ENCODE measurements around the gene RPP40.
"Not testable (repeated sequence)": the region's sequence is repeated elsewhere in the genome, so short reads cannot be mapped to it uniquely, and the experiment has no call there.

The RPP40 gene

GRCh38 chr6:5014072-5014561 lies 10.3 kb upstream of the RPP40 start:
- DNase-seq (ENCODE audit: low read depth), result no peak

GRCh38 chr6:5012519-5012918 lies 8.7 kb upstream of the RPP40 start:
- DNase-seq (ENCODE audit: low read depth), result no peak

GRCh38 chr6:5011346-5011745 lies 7.5 kb upstream of the RPP40 start:
- no peak for DNase-seq (ENCODE audit: low read depth)

GRCh38 chr6:5007531-5007930 lies 3.7 kb upstream of the RPP40 start:
- DNase-seq (ENCODE audit: low read depth), result no peak

- no peak for DNase-seq (ENCODE audit: low read depth)
Measured at GRCh38 chr6:5006222-5006621, 2.4 kb upstream of the RPP40 start.

- DNase-seq (ENCODE audit: low read depth), result not testable (repeated sequence)
Measured at GRCh38 chr6:5005038-5005433, 1.2 kb upstream of the RPP40 start.

GRCh38 chr6:5004373-5005037 lies 668 bp upstream of the RPP40 start:
- DNase-seq (ENCODE audit: low read depth), result no peak

- DNase-seq (ENCODE audit: low read depth), result no peak
Measured at GRCh38 chr6:4999586-4999985, 4.3 kb downstream of the RPP40 start.

- DNase-seq (ENCODE audit: low read depth), result no peak
Measured at GRCh38 chr6:4997862-4998261, 6.0 kb downstream of the RPP40 start.

GRCh38 chr6:4994741-4995140 lies 9.1 kb downstream of the RPP40 start:
- no peak for DNase-seq (ENCODE audit: low read depth)

GRCh38 chr6:4987432-4987831 lies 16.4 kb downstream of the RPP40 start:
- DNase-seq (ENCODE audit: low read depth), result no peak

- DNase-seq (ENCODE audit: low read depth), result no peak
Measured at GRCh38 chr6:4986999-4987398, 16.8 kb downstream of the RPP40 start.

- DNase-seq (ENCODE audit: low read depth), result no peak
Measured at GRCh38 chr6:4983322-4983721, 20.5 kb downstream of the RPP40 start.

- no peak for DNase-seq (ENCODE audit: low read depth)
Measured at GRCh38 chr6:4981761-4982160, 22.1 kb downstream of the RPP40 start.

GRCh38 chr6:4979426-4979825 lies 24.4 kb downstream of the RPP40 start:
- DNase-seq (ENCODE audit: low read depth), result no peak

GRCh38 chr6:4977468-4977867 lies 26.4 kb downstream of the RPP40 start:
- DNase-seq (ENCODE audit: low read depth), result no peak

- DNase-seq (ENCODE audit: low read depth), result no peak
Measured at GRCh38 chr6:4975506-4975905, 28.3 kb downstream of the RPP40 start.

GRCh38 chr6:4974962-4975361 lies 28.9 kb downstream of the RPP40 start:
- no peak for DNase-seq (ENCODE audit: low read depth)

GRCh38 chr6:4973982-4974745 lies 29.7 kb downstream of the RPP40 start:
- DNase-seq (ENCODE audit: low read depth), result no peak

- DNase-seq (ENCODE audit: low read depth), result no peak
Measured at GRCh38 chr6:4973415-4973814, 30.4 kb downstream of the RPP40 start.

GRCh38 chr6:4972438-4972837 lies 31.4 kb downstream of the RPP40 start:
- DNase-seq (ENCODE audit: low read depth), result no peak

GRCh38 chr6:4971851-4972250 lies 32.0 kb downstream of the RPP40 start:
- DNase-seq (ENCODE audit: low read depth), result no peak

- no peak for DNase-seq (ENCODE audit: low read depth)
Measured at GRCh38 chr6:4970739-4971395, 33.0 kb downstream of the RPP40 start.

Data from stimulated activated CD8-positive, alpha-beta memory T cell treated with anti-CD3 and anti-CD28 coated beads, Interleukin-12 subunit alpha, Interleukin-12 subunit beta, amount 100 ng/mL, for 4 hours (primary cell).